Endothelial cell (in vitro differentiated cells): ENCODE measurements around the gene APBA2. TPM values are rescaled to one million over a fixed set of nuclear protein-coding genes. Genes with fewer than 3 reads are reported as not detected.

ENCODE experiments used
- DNase-seq: peaks from one replicate; pipeline ENCODE4 v3.0.0; 2021; ENCODE audit warnings: low spot score
- H3K27ac Mint-ChIP-seq: one replicate; pipeline ENCODE4 v1.8.0; 2021; ENCODE audit warnings: mixed read lengths, inconsistent platforms; ENCODE audit not compliant: unreplicated experiment
- H3K27me3 Mint-ChIP-seq: one replicate; pipeline ENCODE4 v1.8.0; 2021; ENCODE audit warnings: mild to moderate bottlenecking, moderate library complexity, mixed read lengths, inconsistent platforms; ENCODE audit not compliant: unreplicated experiment
- H3K36me3 Mint-ChIP-seq: one replicate; pipeline ENCODE4 v1.8.0; 2021; ENCODE audit warnings: mild to moderate bottlenecking, low read depth, mixed read lengths, inconsistent platforms; ENCODE audit not compliant: unreplicated experiment
- H3K4me1 Mint-ChIP-seq: one replicate; pipeline ENCODE4 v1.8.0; 2021; ENCODE audit warnings: mild to moderate bottlenecking, mixed read lengths, inconsistent platforms; ENCODE audit not compliant: unreplicated experiment
- H3K4me3 Mint-ChIP-seq: one replicate; pipeline ENCODE4 v1.8.0; 2021; ENCODE audit warnings: mild to moderate bottlenecking, mixed read lengths, inconsistent platforms; ENCODE audit not compliant: unreplicated experiment
- H3K9me3 Mint-ChIP-seq: one replicate; pipeline ENCODE4 v1.8.0; 2021; ENCODE audit warnings: mixed read lengths, inconsistent platforms; ENCODE audit not compliant: unreplicated experiment
- CTCF ChIP-seq: fragments of 200-600 bp; sonication (generic); IDR thresholded peaks from one replicate; pipeline ENCODE4 v1.5.0; 2021; ENCODE audit warnings: antibody characterized with exemption; ENCODE audit not compliant: unreplicated experiment
- total RNA-seq: library from RNA; stranded (reverse); fragmentation: NEBNext Ultra II Directional; extraction: Animal tissue kit (Norgen Biotek cat#: 25700); gene quantifications from one replicate; pipeline ENCODE4 v1.2.1, GENCODE V29; 2021; ENCODE audit not compliant: unreplicated experiment

The APBA2 gene
- total RNA-seq, 1 donor from 2014 or later: 33.1 TPM

- DNase-seq: no peak
- H3K4me1 Mint-ChIP-seq: peaks cover 2% of the 10 kb centered on the region
- H3K27me3 Mint-ChIP-seq: peaks cover 3% of the 10 kb centered on the region
- H3K27ac Mint-ChIP-seq: no peak overlapping the region
- no peak for TF ChIP-seq CTCF
- no peaks in the 10 kb centered on the region for H3K9me3 Mint-ChIP-seq
- H3K4me3 Mint-ChIP-seq: no peak overlapping the region
- peaks cover 8% of the 10 kb centered on the region for H3K36me3 Mint-ChIP-seq
Measured at GRCh38 chr15:29031502-29032228, 145.9 kb downstream of the APBA2 start.

DNA sequence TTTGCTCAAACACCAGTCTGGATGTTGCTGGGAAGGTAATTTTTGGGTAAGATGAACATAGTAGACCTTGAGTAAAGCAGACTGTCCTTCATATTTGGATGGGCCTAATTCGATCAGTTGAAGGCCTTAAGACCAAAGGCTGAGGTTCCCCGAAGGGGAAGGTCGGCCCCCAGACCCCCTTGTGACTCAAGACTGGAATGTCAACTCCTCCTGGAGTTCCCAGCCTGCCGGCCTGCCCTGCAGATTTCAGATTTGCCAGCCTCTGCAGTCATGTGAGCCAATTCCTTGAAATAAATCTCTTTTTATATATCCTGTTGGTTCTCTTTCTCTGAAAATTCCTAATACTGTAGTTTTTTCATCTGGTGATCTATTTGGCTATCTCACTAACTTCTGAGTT lies 146.5 kb downstream of the APBA2 start:
- H3K4me3 Mint-ChIP-seq: no peak overlapping the region
- no peak for DNase-seq
- TF ChIP-seq CTCF: no peak
- H3K27ac Mint-ChIP-seq: no peak overlapping the region
- peaks cover 8% of the 10 kb centered on the region for H3K36me3 Mint-ChIP-seq
- peaks cover 4% of the 10 kb centered on the region for H3K27me3 Mint-ChIP-seq
- H3K4me1 Mint-ChIP-seq: peaks cover 2% of the 10 kb centered on the region
- no peaks in the 10 kb centered on the region for H3K9me3 Mint-ChIP-seq

- Mint-ChIP-seq H3K27me3 (peaks cover 4% of the 10 kb centered on the region), H3K4me1 (peaks cover 2% of the 10 kb centered on the region), H3K36me3 (peaks cover 8% of the 10 kb centered on the region), H3K4me3 (no peak overlapping the region), H3K9me3 (no peaks in the 10 kb centered on the region), H3K27ac (no peak overlapping the region)
- no peak for DNase-seq
- TF ChIP-seq CTCF: no peak
Measured at GRCh38 chr15:29032751-29033150, 147.0 kb downstream of the APBA2 start.

DNA sequence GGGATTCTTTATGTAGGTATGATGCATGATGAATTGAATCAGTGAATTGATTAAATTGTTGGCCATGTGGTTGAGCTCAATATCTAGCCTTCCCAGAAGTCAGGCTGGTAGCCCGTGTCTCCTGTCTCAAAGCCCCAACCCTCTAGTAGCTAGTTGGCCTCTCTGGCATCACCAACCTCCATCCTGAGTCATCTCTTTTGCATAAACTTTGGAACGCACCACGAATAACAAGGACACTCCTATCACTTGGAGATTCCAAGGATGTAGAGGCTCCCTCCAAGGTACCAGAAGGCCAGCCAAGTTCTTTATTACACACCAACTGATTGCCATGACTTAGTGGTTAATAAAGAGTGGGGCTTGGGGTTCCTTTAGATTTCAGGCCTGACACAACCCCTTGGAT lies 148.4 kb downstream of the APBA2 start:
- Mint-ChIP-seq H3K27ac (no peak overlapping the region), H3K27me3 (peaks cover 7% of the 10 kb centered on the region), H3K4me1 (peaks cover 2% of the 10 kb centered on the region), H3K4me3 (no peak overlapping the region), H3K36me3 (peaks cover 8% of the 10 kb centered on the region), H3K9me3 (no peaks in the 10 kb centered on the region)
- no peak for DNase-seq
- no peak for TF ChIP-seq CTCF

GRCh38 chr15:29034593-29035335 lies 149.0 kb downstream of the APBA2 start:
- no peak for DNase-seq
- no peak for TF ChIP-seq CTCF
- H3K4me1 Mint-ChIP-seq: peaks cover 2% of the 10 kb centered on the region
- peaks cover 7% of the 10 kb centered on the region for H3K27me3 Mint-ChIP-seq
- H3K36me3 Mint-ChIP-seq: peaks cover 8% of the 10 kb centered on the region
- H3K27ac Mint-ChIP-seq: no peak overlapping the region
- H3K4me3 Mint-ChIP-seq: no peak overlapping the region
- H3K9me3 Mint-ChIP-seq: no peaks in the 10 kb centered on the region
